Hematopoietic multipotent progenitor cell (in vitro differentiated cells): Measurements from ENCODE around the gene OLFML2B. TPM values are rescaled to one million over a fixed set of nuclear protein-coding genes. Genes with fewer than 3 reads are reported as not detected.

ENCODE experiments used
- DNase-seq, 3 donors: peaks; one replicate each; pipeline ENCODE4 v3.0.0-alpha.2; 2011 to 2015; ENCODE audit warnings: low read depth in 2 of 3, low spot score in 2 of 3
- total RNA-seq: library from RNA; depleted of rRNA; stranded (reverse); fragments of >200 nt; gene quantifications from one replicate; pipeline ENCODE4 v1.2.3, GENCODE V29; 2012

Gene OLFML2B
- total RNA-seq, 1 donor = 1.1 TPM

GRCh38 chr1:161982917-161983316 lies 40.8 kb downstream of the OLFML2B start:
- no peak for DNase-seq

- DNase-seq = no peak
Observed at GRCh38 chr1:161982507-161982895, 41.2 kb downstream of the OLFML2B start.

GRCh38 chr1:161981735-161982506 lies 41.7 kb downstream of the OLFML2B start:
- no peak for DNase-seq

- DNase-seq = no peak
Observed at GRCh38 chr1:161981126-161981525, 42.5 kb downstream of the OLFML2B start.

- DNase-seq = no peak
Observed at GRCh38 chr1:161978011-161978790, 45.5 kb downstream of the OLFML2B start.

- no peak for DNase-seq
Observed at GRCh38 chr1:161973924-161974845, 49.5 kb downstream of the OLFML2B start.

GRCh38 chr1:161972828-161973227 lies 50.8 kb downstream of the OLFML2B start:
- DNase-seq = no peak

- no peak for DNase-seq
Observed at GRCh38 chr1:161970633-161971032, 53.0 kb downstream of the OLFML2B start.

- no peak for DNase-seq
Observed at GRCh38 chr1:161970036-161970435, 53.6 kb downstream of the OLFML2B start.

GRCh38 chr1:161966067-161966466 lies 57.6 kb downstream of the OLFML2B start:
- no peak for DNase-seq

GRCh38 chr1:161962091-161962887 lies 61.4 kb downstream of the OLFML2B start:
- peak in 1 of 3 donors; percentile 17 for DNase-seq

GRCh38 chr1:161958425-161958824 lies 65.2 kb downstream of the OLFML2B start:
- no peak for DNase-seq

GRCh38 chr1:161956930-161957329 lies 66.7 kb downstream of the OLFML2B start:
- no peak for DNase-seq

GRCh38 chr1:161956097-161956496 lies 67.6 kb downstream of the OLFML2B start:
- no peak for DNase-seq

GRCh38 chr1:161955606-161956005 lies 68.1 kb downstream of the OLFML2B start:
- DNase-seq = no peak

GRCh38 chr1:161954466-161954865 lies 69.2 kb downstream of the OLFML2B start:
- no peak for DNase-seq

- peak in 1 of 3 donors; percentile 46 for DNase-seq
Observed at GRCh38 chr1:161954050-161954449, 69.6 kb downstream of the OLFML2B start.

- DNase-seq = no peak
Observed at GRCh38 chr1:161953256-161953920, 70.3 kb downstream of the OLFML2B start.

- no peak for DNase-seq
Observed at GRCh38 chr1:161952607-161953172, 71.0 kb downstream of the OLFML2B start.
